Measurements from ENCODE around the gene WHRN.

DNA sequence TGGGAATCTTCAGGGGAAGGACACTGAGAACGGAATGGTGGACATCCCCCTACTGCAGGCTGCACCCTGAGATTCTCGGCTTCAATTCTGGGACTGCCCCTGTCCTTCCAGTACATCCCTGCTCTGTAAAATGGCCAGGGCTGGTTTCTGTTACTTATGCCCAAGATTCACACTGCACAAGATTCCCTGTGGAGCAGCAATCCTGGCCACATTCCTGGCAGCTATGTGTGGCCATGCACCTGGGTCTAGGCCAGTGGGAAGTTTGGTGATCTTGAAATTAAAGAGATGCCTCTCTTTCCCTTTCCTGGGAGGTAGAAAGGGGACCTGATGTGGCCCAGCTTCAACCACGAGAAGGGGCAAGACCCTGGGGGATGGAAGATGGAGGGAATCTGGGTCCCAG, 27.6 kb downstream of the WHRN start:
- TF ChIP-seq POLR2AphosphoS5 (IDR thresholded peaks at IDR 0.05) (no peak), POLR2A (IDR thresholded peaks at IDR 0.05) (no peak)
- TF ChIP-seq, protein P1, sequence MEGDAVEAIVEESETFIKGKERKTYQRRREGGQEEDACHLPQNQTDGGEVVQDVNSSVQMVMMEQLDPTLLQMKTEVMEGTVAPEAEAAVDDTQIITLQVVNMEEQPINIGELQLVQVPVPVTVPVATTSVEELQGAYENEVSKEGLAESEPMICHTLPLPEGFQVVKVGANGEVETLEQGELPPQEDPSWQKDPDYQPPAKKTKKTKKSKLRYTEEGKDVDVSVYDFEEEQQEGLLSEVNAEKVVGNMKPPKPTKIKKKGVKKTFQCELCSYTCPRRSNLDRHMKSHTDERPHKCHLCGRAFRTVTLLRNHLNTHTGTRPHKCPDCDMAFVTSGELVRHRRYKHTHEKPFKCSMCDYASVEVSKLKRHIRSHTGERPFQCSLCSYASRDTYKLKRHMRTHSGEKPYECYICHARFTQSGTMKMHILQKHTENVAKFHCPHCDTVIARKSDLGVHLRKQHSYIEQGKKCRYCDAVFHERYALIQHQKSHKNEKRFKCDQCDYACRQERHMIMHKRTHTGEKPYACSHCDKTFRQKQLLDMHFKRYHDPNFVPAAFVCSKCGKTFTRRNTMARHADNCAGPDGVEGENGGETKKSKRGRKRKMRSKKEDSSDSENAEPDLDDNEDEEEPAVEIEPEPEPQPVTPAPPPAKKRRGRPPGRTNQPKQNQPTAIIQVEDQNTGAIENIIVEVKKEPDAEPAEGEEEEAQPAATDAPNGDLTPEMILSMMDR (IDR thresholded peaks at IDR 0.05): no peak
